ENCODE results near the gene S100A9.

The S100A9 gene

DNA sequence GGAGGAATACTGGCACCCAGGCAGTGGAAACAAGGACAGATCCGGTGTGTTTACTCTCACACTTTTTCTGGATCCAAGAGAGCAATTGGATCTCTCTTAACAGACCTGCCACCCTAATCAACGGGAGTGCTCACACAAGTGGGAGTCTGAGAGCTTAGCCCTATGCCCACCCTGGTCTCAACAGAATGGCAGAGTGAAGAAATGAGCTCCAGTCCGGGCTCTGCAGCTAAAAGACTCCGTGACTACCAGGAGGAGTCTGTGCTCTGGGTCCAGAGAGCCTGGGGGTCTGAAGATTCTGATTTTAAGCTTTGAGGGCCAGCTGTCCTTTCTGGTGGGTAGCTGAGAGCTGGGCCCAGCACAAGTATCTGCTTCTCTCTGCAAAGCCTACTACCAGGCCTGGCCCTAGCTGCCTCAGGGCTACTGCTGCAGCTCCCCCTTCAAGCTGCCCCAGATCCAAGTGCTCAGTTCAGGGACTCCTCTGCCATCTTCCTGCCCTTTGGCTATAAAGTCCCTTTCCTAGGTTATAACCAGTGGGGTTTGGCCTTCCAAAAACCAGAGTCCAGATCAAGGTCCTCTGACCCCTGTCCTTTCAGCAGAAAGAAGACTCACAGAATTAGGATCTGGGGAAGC lies 3.9 kb downstream of the S100A9 start:
- DNase-seq (ENCODE audit: low read depth) = no peak

DNA sequence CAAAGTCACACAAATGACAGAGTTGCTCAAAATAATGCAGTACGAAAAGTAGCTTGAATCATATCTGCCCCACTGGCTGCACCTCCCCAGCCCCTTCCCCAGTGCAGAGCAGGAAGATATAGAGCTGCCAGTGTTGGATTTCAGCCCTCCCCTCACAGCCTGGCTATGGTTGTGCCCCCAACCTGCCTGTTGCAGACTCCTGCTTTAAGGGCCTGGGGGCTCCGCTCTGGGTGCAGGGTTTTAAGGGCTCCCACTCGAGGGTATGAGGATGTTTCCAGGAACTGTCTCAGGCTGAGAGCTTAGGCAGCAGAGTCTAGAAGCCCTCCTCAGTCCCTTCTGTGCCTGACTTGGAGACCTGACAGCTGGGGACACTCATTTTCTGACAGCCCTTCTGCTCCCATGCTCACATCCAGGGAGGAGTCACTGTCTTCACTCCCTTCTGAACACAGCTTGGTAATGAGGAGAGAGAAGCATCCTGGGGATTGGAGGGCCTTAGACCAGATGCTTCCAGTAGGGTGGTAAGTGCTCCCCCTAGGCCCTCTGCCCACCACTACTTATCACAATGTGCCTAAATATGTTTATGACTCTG lies 4.6 kb downstream of the S100A9 start:
- no peak for DNase-seq (ENCODE audit: low read depth)

DNA sequence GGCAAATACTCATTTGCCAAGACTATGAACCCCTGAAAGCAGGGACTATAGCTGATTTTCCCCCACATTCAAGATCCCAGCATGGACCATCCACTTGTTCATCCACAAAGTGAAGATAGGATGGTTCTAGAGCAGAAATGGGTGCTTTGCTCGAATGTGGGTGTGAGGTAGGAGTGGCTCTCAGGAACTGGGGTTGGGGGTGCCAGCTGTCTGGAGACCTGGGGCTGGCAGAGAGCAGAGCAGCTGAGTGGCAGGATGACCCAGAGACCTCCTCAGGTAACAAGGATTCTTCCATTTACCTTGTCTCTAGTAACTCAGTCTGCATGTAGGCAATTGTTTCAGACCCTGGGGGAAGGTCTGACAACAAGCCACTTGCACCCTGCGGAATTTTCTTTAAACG lies 6.0 kb downstream of the S100A9 start:
- DNase-seq (ENCODE audit: low read depth) = no peak

DNA sequence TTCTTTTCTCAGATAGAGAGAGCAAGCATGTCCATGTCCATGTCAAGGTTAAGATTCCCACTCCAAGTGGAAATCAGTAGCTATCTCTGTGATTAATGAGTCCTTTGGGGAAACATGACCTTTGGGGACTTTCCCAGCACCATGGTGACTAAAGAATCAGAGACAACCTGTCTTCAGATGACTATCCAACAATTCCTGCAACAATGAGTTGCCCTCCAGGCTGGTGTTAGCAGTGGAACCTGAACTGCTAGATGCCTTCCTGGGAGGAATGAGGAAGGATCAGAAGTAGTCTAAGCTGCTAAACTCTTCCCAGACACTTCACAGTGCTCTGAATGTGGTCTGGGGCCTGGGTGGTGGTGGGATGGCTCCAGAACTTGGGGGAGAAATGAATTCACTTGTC lies 6.5 kb downstream of the S100A9 start:
- no peak for DNase-seq (ENCODE audit: low read depth)

DNA sequence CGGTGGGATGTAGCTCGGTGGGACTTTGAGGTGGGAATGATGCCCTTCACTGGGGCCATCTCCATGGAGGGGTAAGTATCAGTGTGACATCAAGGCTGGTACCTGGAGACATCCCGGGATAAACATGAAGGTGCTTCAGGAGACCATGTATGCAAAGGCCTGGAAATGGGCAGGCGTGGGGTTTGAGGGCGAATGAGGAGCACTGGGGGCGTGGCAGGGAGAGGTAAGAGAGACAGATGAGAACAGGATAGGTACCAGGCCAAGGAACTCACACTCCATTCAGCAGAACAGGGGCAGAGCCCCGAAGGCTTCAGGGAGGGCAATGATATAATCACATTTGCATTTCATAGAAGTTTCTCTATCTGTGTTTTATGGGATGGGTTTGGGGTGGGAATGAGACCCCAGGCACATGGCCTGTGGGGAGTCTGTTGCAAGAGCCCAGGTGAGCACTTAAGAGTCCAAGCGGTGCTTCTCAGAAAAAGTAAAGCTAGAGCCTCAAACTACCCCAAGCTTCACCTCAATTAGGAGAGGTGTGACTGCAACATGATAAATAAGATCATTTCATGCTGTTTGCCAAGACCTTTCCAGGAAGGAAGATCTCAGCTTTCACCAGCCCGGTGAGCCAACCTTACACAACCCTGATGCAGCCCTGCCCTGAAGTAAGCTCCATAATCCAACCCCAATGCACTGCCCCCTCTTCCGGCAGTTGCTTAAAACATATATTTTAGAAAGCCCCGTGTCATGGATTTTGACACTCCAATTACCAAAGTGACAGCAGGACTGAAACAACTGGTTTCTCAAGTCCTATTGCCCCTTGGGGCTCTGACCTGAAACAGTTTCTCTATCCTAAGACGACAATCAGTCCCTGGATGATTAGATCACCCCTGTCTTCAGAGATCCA lies 7.4 kb downstream of the S100A9 start:
- DNase-seq (ENCODE audit: low read depth) = no peak

DNA sequence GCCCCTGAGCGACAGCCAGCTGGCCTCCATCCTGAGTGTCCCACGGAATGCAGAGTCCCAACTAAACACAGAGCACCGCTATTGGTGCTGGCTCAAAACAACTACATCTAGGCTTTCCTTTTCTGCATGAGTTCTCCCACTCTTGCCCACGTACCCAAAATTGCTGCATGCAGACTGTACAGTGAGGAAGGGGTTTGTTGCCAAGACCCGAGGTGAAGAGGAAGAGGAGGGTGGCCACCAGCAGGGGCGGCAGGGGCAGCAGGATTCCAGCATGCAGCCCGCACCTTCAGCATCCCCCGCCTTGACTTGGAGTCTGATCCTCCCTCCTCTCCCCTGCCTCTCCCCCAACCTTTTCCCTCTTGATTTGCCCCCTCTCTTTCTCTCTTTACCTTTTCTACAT lies 8.0 kb downstream of the S100A9 start:
- no peak for DNase-seq (ENCODE audit: low read depth)

DNA sequence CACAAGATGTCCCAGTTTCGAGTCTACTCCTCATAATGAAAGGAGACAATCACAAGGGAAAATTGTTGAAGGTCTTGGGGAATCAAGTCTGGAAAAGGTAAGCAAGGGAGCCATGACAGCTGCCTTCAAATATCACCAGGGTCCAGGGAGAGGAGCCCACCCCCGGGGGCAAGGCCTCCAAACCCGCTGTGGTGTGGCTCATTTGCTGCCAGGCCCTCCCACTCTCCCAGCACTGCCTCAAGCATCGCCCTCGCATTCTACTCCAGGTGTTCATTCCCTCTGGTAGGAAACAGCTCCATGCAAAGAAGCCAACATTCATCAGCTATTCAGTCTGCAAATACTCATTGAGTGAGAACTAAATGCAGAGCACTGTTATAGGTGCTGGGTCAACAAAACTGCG lies 8.6 kb downstream of the S100A9 start:
- no peak for DNase-seq (ENCODE audit: low read depth)

DNA sequence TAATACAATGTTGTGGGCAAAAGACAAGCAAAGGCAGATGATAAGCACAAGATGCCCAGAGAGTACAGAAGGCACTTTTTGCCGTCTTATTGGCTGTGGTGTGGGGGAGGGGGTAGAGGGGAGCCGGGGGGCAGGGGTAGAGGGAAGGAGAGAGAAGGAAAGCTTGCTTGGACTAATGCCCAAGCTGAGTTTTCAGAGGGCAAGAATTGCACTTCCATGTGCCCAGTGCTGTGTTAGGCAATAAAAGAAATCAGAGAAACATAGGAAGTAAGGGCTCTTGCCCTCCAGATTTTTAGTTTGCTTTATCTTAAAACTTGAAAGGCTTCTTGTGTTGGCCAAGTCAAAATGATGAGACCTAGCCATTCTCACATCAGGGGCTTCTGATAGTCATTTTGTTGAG lies 9.4 kb downstream of the S100A9 start:
- DNase-seq (ENCODE audit: low read depth) = no peak

DNA sequence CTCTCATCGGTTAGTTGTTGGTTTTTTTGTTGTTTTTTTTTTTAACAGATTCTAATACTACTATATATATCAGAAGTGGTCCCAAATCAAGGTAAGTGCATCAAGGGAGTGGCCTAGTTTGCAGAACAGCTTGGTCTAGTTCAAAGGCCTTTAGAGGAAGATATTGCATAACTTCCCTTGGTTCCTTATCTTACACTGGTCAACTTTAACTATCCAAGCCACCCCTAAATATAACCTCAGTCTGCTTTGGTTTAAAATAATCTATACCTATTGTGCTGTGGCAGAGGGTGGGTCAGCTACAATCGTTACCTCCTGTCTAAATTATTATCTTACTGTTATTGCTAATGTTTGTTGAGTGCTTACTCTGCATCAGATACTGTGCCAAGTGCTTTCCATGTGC lies 10.8 kb downstream of the S100A9 start:
- no peak for DNase-seq (ENCODE audit: low read depth)

DNA sequence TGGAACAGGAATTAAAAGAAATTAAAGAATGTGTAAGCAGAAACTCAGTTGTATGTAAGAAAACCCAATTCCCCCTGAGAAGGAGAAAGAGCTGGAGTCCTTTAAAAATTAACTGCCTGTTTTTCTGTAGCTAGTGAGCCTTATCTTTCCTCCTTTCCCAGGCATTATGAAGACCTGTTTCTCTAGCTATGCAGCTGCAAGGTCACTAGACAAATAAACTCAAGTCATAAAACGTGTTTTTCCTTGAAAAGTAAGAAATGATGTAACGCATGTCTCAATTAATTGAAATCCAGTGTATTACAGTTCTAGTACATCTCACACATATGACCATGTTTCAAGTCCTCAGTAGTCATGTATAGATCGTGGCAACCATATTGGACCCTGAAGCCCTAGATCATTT lies 12.5 kb downstream of the S100A9 start:
- no peak for DNase-seq (ENCODE audit: low read depth)

DNA sequence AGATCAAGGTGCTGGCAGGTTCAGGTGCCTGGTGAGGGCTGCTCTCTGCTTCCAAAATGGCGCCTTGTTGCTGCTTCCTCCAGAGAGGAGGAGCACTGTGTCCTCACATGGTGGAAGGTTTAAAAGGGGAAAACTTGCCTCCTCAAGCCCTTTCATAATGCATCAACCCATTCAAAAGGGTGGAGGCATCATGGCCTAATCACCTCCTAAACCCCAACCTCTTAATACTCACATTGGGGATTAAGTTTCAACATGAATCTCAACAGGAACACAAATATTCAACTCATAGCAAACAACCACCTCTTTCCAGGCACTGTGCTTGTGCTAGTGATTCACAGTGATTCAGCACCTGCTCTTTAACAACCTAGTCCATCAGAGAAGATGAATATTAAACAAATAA lies 13.6 kb downstream of the S100A9 start:
- no peak for DNase-seq (ENCODE audit: low read depth)

DNA sequence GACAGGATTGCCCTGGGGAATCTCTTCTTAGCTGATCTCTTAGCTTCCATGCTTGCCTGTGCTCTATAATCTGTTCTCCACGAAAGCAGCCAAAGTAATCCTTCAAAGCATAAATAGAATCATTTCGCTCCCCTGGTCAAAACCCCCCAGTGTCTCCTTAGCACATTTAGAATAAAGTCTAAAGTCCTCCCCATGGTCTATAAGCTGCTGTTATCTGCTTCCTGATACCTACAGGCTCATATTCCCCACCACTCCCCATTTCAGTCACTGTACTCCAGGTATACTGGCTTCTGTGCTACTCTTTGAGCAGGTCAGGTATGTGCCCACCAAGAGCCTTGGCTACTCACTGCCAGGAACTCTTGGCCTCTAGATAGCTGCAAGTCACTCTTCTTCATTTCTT lies 14.9 kb downstream of the S100A9 start:
- DNase-seq (ENCODE audit: low read depth) = no peak

DNA sequence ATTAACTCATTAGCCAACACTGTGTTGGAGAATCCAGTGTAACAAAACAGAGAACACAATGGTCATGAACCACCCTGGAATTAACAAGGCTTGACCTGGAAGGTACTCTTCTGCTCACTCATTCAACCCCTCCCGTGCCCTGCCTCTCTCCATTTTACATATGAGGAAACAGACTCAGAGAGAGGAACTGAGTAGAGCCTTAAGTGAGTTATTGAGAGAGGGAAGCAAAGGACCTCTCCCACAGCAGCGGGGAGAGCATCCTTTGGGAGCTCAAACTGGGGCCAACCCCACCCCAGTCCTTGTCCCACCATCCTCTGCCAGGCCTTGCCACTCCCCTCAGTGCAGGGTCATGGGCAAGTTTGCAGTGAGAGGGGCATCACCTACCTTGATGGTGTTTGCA lies 16.4 kb downstream of the S100A9 start:
- DNase-seq (ENCODE audit: low read depth) = no peak

DNA sequence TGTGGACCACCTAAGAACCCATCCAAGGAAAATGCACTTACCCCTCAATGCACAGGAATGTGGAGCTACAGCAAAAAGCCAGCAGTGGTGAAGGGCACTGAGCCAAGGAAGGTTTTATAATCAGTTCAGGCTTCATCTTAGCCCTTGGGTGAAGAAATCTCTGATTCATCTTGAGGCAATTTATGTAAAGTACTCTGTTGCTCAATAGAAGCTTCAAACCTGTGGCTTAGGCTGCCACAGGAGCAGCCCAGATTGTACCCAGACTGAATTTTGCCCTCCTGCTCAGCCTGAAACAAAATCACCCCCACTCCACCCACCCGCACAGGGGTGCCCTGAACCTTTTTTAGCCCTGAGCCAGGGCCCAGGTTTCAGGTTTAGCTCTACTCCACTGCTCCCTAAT lies 17.9 kb downstream of the S100A9 start, which contains the start of gene S100A12:
S100A12 (minus strand) TSS at position 111 of the 400 bp plus-strand sequence. CDS start 1,029 bp downstream, outside the sequence.
- DNase-seq (ENCODE audit: low read depth) = no peak

DNA sequence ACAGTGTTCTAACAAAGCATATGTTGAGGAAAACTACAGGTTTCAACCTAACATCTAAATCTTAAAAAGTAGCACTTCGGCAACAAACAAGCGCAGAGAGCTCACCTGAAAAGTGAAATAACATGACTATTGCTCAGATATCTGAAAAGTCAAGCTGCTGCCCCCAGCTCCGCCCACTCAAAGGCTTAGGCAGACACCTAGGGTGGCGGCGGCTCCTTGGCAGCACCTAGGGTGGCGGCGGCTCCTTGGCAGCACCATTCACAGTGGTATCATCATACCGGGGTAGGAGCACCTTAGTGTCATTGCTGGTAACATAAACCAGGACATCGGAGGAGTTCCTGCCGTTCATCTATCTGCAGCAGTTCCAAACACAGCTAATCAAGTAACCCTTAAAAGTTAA lies 21.9 kb downstream of the S100A9 start:
- no peak for DNase-seq (ENCODE audit: low read depth)

DNA sequence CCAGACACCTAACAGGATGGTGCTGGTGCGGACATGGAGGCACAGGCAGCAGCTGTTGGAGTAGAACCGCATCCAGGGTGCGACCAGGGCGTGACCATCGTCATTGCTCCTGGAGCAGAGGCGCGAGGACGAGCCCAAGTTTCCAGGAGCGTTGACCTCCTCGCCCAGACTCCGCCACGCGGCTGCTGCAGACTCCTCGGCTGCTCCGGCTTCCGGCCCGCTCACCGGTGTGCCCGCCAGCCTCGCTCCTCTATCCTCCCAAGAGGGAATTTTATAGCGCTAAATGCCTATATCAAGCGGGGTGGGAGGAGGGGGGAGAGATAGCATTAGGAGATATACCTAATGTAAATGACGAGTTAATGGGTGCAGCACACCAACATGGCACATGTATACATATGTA lies 23.1 kb downstream of the S100A9 start:
- DNase-seq (ENCODE audit: low read depth) = no peak

DNA sequence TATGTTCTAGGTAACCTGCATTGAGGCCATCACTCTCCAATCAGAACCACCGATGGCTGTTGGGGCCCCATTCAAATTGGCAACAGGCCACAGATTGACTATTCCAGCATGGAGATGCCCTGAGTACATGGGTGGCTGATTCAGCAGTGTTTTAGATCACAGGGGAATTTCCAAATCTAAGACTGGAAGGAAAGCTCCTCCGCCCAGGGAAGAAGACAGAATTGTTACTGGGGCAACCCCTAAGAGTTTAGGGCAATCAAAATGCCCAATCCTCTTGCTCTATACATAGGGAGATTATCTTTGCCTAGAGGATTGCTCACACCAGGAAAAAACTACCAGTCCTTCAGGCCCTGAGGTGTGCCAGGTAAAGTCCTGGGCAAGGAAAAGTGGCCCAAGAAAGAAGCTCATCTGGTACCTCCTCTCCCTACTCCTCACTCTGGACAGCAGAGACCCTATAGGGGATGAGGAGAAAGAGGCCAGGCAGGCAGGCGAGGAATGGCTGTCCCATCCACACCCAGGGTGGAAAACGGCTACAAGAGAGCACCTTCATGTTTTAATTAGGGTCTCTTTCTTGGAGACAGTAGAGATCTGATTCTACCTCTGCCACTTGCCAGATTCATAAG lies 27.4 kb downstream of the S100A9 start:
- DNase-seq (ENCODE audit: low read depth) = no peak

DNA sequence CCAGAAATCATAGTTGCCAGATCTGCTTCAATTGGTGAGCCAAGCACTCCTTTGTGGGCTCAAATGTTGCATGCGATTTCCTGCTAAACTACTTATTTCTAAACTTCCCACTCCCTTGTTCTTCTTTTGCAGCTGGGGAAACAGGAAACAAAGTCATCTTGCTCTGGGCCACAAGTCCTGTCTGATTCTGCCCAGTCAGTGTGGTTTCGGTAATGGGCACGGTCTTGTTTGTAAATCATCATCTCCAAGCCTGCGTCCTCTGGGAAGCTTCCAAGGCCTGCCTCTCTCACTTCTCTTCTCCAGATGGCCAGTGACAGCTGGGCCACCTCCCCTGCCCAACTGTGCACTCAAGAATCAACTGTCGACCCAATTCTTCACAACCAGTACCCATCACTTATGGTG lies 28.8 kb downstream of the S100A9 start:
- DNase-seq (ENCODE audit: low read depth) = no peak

DNA sequence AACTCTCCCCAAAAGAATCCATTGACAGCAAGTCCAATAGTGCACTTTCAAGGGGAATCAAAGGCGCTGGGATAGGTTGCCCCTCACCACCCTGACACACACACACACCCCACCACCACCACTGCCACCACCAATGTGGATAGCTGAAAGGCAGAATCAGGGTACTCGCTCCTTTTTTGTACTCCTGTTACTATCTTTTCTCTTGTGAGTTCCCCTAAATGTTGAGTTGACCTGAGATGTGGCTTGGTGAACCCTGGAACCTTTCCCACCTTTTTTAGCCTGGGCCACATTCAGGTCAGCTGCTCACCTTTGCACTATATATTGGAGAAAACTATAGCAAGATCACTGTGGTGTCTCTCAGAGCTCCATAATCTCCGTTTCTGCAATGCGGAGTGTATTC lies 29.3 kb downstream of the S100A9 start:
- DNase-seq (ENCODE audit: low read depth) = no peak

DNA sequence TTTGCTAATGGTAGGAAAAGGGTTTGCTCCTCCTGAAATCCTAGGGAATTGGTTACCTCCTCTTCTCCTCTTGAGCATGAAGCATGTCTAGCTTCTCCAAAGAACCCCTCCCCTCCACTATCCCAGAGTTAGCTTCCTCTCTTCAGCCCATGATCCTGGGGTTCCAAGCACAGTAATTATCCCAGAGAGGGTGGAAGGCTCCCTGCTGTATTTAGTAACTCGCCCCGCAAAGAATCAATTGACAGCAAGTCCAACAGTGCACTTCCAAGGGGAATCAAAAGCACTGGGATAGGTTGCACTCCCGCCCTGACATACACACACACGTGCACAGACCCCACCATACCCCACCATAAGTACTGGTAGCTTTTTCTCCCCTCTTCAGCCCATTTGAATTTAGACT lies 30.1 kb downstream of the S100A9 start:
- DNase-seq (ENCODE audit: low read depth) = no peak

DNA sequence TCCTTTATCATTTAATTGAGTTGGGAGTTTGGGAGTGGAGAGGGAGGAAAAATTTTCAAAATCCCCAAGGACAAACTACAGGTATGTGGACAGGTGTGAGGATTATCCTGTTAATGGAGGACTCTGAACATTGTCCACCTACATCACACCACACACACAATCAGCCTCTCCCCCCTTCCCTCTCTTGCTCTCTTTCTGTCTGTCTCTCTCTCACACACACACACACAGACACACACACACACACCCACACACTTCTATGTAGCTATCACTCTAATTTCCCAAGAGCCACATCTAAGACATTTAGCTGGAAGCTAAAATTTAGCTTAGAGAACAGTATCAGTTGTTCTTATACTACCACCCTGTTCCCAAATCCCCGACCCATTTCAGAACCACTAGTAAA lies 31.7 kb downstream of the S100A9 start:
- no peak for DNase-seq (ENCODE audit: low read depth)

DNA sequence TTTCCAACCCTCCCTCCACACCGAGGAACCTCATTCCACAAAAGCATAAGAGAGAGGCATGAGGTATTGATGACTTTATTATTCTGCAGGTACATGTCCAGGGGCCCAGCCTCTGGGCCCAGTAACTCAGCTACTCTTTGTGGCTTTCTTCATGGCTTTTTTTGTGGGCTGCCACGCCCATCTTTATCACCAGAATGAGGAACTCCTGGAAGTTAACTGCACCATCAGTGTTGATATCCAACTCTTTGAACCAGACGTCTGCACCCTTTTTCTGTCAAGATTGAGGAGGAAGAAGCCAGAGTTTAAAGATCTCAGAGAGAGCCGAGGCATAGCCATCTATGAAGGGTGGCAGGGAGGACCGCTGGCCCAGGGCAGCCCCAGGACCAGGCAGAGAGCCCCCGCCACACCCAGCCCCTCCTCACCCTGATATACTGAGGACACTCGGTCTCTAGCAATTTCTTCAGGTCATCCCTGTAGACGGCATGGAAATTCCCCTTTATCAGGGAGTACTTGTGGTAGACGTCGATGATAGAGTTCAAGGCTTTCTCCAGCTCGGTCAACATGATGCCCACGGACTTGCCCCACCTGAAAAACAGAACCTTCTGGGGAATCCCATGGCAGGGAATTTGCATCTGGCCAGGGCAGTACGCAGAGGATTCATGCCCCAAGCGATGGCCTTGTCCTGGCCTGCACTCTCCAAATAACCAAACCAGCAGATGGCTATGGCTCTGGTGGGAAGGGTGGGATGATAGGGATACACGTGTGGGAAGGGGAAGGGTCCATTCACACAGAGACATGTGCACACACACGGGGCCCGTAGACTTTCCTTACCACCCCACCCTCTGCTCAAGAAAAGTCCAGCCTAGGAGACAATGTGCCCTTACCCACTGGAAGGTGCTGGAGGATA lies 32.6 kb downstream of the S100A9 start:
- DNase-seq (ENCODE audit: low read depth) = no peak

Data from CMK (cell line).